Panc1 (cell line): ENCODE results near the gene PPIL4. TPM values are rescaled to one million over a fixed set of nuclear protein-coding genes. Genes with fewer than 3 reads are reported as not detected.

Source experiments
- ATAC-seq: fragments of 200-7000 bp; cut with Tn5 transposase; 2 replicates; pipeline ENCODE4 v1.9.1; 2020; ENCODE audit warnings: mild to moderate bottlenecking, moderate library complexity
- BruUV-seq: library from RNA; stranded (reverse); fragments of 400-500 nt; replicated peaks from 2 replicates; lab custom pipeline; 2021; lab: Mats Ljungman, UMichigan
- CTCF ChIA-PET: fragments of 300-600 bp; sonication (Branson Sonifier 250); formaldehyde crosslinking; loops from one replicate; lab custom pipeline; 2022; ENCODE audit warnings: antibody characterized with exemption; lab: Charles Lee
- POLR2A ChIA-PET: fragments of 300-600 bp; sonication (Branson Sonifier 250); formaldehyde crosslinking; loops from one replicate; lab custom pipeline; 2022; ENCODE audit warnings: antibody characterized with exemption; lab: Charles Lee
- DNase-seq: peaks from one replicate; pipeline ENCODE4 v3.0.0-alpha.2; 2010; ENCODE audit warnings: low read depth, low spot score
- H3K27ac ChIP-seq: 2 replicates; pipeline ENCODE4 v1.5.1; 2011; ENCODE audit warnings: mild to moderate bottlenecking, low read length, inconsistent platforms
- H3K27me3 ChIP-seq: fragments of 200-500 bp; sonication (Bioruptor generic); 2 replicates; pipeline ENCODE4 v1.6.0; 2014; ENCODE audit warnings: low read length, inconsistent platforms; ENCODE audit not compliant: control insufficient read depth, insufficient read depth
- H3K36me3 ChIP-seq: fragments of 200-500 bp; sonication (Bioruptor generic); 2 replicates; pipeline ENCODE4 v1.5.1; 2014; ENCODE audit warnings: inconsistent platforms, mild to moderate bottlenecking, low read length, moderate library complexity; ENCODE audit not compliant: control insufficient read depth, insufficient read depth
- H3K4me1 ChIP-seq: 2 replicates; pipeline ENCODE4 v1.5.1; 2011; ENCODE audit warnings: inconsistent platforms, mild to moderate bottlenecking, low read length, moderate library complexity; ENCODE audit not compliant: control insufficient read depth, insufficient read depth
- H3K4me3 ChIP-seq, 2 experiments: 2 replicates each; pipeline ENCODE4 v1.5.1; 2011 to 2012; ENCODE audit warnings: low read depth in 2 of 2, low read length in 2 of 2, mild to moderate bottlenecking in 2 of 2, inconsistent platforms in 1 of 2, moderate library complexity in 1 of 2
- H3K9me3 ChIP-seq: fragments of 200-500 bp; sonication (Bioruptor generic); 2 replicates; pipeline ENCODE4 v1.5.1; 2014; ENCODE audit warnings: low read depth, mild to moderate bottlenecking, inconsistent platforms, low read length, moderate library complexity; ENCODE audit not compliant: control insufficient read depth, insufficient read depth
- POLR2AphosphoS5 ChIP-seq: IDR thresholded peaks from 2 replicates; pipeline ENCODE4 v1.6.1; 2012; ENCODE audit warnings: mild to moderate bottlenecking, low read depth, low read length, moderate library complexity
- SIN3A ChIP-seq: IDR thresholded peaks from 2 replicates; pipeline ENCODE4 v1.6.1; 2012; ENCODE audit warnings: low read depth, mild to moderate bottlenecking, low read length, moderate library complexity, borderline replicate concordance; ENCODE audit not compliant: insufficient read depth
- TCF7L2 ChIP-seq: IDR thresholded peaks from 2 replicates; pipeline ENCODE4 v1.6.1; 2011; ENCODE audit warnings: mild to moderate bottlenecking, low read depth, low read length, inconsistent platforms
- in situ Hi-C: cut with HindIII; loops from 2 replicates; pipeline ENCODE4 v1.10.0; 2016; ENCODE audit warnings: low sequenced_read_pairs, low pct_unique_long_range_greater_than_20kb
- intact Hi-C: fragments of 100-400 bp; cut with micrococcal nuclease; formaldehyde crosslinking; loops from one replicate; pipeline ENCODE4 v1.10.0; 2022; ENCODE audit not compliant: unreplicated experiment
- total RNA-seq: library from RNA; stranded (reverse); gene quantifications from one replicate; pipeline ENCODE4 v1.2.1, GENCODE V29; 2021; ENCODE audit not compliant: unreplicated experiment
- TF ChIP-seq, protein P1 (sequence below), 2 experiments: IDR thresholded peaks; 2 replicates each; pipeline ENCODE4 v1.6.1; 2011 to 2012; ENCODE audit warnings: low read depth in 2 of 2, control low read depth in 1 of 2, low read length in 1 of 2, mild to moderate bottlenecking in 1 of 2, moderate library complexity in 1 of 2; ENCODE audit not compliant: insufficient read depth in 1 of 2
- TF ChIP-seq, protein P2 (sequence below): fragments of 450-650 bp; IDR thresholded peaks from 2 replicates; pipeline ENCODE4 v1.5.1; 2017; ENCODE audit warnings: mild to moderate bottlenecking

The PPIL4 gene
- total RNA-seq, 1 experiment from 2014 or later = 19.9 TPM

DNA sequence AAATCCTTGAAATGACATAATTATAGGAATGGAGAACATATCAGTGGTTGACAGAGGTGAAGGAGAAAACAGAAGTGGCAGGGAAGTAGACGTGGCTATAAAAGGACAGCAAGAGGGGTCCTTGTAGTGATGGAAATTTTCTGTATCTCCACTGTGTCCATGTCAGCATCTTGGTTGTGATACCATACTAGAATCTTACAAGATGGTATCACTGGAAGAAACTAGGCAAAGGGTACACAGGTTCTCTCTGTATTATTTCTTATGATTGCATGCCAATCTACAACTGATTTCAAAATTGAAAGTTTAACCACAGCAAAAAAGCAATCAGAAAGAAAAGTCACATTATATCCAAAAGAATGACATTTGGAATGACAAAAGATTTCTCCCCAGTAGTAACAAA, 44.6 kb downstream of the PPIL4 start:
- no TSS peak for BruUV-seq
- Histone ChIP-seq H3K4me1 (peaks cover 3% of the 10 kb centered on the region; the same call in 1 of the 2 replicates), H3K4me3 (no peak overlapping the region), H3K9me3 (no peaks in the 10 kb centered on the region), H3K36me3 (peaks cover 5% of the 10 kb centered on the region), H3K27ac (no peak overlapping the region), H3K27me3 (no peaks in the 10 kb centered on the region)
- in situ Hi-C loops = no loop called here
- ChIA-PET CTCF (no interaction called here), POLR2A (no interaction called here)
- intact Hi-C loops = no loop called here
- DNase-seq = no peak
- no peak for TF ChIP-seq POLR2AphosphoS5
- TF ChIP-seq TCF7L2 = no peak
- TF ChIP-seq SIN3A = no peak
- TF ChIP-seq, protein P1, sequence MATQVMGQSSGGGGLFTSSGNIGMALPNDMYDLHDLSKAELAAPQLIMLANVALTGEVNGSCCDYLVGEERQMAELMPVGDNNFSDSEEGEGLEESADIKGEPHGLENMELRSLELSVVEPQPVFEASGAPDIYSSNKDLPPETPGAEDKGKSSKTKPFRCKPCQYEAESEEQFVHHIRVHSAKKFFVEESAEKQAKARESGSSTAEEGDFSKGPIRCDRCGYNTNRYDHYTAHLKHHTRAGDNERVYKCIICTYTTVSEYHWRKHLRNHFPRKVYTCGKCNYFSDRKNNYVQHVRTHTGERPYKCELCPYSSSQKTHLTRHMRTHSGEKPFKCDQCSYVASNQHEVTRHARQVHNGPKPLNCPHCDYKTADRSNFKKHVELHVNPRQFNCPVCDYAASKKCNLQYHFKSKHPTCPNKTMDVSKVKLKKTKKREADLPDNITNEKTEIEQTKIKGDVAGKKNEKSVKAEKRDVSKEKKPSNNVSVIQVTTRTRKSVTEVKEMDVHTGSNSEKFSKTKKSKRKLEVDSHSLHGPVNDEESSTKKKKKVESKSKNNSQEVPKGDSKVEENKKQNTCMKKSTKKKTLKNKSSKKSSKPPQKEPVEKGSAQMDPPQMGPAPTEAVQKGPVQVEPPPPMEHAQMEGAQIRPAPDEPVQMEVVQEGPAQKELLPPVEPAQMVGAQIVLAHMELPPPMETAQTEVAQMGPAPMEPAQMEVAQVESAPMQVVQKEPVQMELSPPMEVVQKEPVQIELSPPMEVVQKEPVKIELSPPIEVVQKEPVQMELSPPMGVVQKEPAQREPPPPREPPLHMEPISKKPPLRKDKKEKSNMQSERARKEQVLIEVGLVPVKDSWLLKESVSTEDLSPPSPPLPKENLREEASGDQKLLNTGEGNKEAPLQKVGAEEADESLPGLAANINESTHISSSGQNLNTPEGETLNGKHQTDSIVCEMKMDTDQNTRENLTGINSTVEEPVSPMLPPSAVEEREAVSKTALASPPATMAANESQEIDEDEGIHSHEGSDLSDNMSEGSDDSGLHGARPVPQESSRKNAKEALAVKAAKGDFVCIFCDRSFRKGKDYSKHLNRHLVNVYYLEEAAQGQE (IDR thresholded peaks at IDR 0.05; ENCODE audit: insufficient read depth in 1 of 2, low read depth in 2 of 2, low read length in 1 of 2) = no peak
- TF ChIP-seq, protein P2, sequence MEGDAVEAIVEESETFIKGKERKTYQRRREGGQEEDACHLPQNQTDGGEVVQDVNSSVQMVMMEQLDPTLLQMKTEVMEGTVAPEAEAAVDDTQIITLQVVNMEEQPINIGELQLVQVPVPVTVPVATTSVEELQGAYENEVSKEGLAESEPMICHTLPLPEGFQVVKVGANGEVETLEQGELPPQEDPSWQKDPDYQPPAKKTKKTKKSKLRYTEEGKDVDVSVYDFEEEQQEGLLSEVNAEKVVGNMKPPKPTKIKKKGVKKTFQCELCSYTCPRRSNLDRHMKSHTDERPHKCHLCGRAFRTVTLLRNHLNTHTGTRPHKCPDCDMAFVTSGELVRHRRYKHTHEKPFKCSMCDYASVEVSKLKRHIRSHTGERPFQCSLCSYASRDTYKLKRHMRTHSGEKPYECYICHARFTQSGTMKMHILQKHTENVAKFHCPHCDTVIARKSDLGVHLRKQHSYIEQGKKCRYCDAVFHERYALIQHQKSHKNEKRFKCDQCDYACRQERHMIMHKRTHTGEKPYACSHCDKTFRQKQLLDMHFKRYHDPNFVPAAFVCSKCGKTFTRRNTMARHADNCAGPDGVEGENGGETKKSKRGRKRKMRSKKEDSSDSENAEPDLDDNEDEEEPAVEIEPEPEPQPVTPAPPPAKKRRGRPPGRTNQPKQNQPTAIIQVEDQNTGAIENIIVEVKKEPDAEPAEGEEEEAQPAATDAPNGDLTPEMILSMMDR = no peak
- ATAC-seq = no peak

DNA sequence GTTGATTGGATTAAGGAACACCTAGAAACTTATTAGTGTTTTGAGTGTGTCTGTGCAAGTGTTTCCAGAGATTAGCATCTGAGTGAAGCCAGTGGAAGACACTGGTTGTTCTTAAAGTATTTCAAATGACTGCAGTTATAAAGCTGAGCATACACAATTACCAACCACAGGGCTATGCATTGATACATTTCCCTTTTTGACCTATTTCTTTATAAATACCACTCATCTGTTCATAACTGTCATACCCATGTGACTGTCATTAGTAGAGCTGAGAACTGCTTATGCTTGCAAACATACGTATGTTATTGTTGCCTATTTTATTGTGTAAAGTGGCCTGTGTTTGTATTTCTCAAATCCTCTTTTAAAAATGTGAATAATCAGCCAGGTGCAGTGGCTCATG, 45.7 kb downstream of the PPIL4 start:
- DNase-seq (no peak), ATAC-seq (no peak)
- in situ Hi-C loops = no loop called here
- BruUV-seq = no TSS peak
- intact Hi-C loops = no loop called here
- Histone ChIP-seq H3K4me1 (peaks cover 3% of the 10 kb centered on the region; the same call in 1 of the 2 replicates), H3K9me3 (no peaks in the 10 kb centered on the region), H3K4me3 (no peak overlapping the region), H3K27ac (no peak overlapping the region), H3K27me3 (no peaks in the 10 kb centered on the region), H3K36me3 (peaks cover 2% of the 10 kb centered on the region)
- TF ChIP-seq TCF7L2 = no peak
- no peak for TF ChIP-seq POLR2AphosphoS5
- TF ChIP-seq, protein P1 (IDR thresholded peaks at IDR 0.05; ENCODE audit: insufficient read depth in 1 of 2, low read depth in 2 of 2, low read length in 1 of 2) = no peak
- no peak for TF ChIP-seq SIN3A
- TF ChIP-seq, protein P2 = no peak
- ChIA-PET POLR2A (no interaction called here), CTCF (no interaction called here)
